HG03103 (cell line): ENCODE results near the gene ATP4A.

Source experiments
- ATAC-seq: cut with Tn5 transposase; IDR thresholded peaks from one replicate; pipeline ENCODE4 v1.9.1; 2021; ENCODE audit warnings: low read depth; ENCODE audit not compliant: unreplicated experiment

The ATP4A gene

DNA sequence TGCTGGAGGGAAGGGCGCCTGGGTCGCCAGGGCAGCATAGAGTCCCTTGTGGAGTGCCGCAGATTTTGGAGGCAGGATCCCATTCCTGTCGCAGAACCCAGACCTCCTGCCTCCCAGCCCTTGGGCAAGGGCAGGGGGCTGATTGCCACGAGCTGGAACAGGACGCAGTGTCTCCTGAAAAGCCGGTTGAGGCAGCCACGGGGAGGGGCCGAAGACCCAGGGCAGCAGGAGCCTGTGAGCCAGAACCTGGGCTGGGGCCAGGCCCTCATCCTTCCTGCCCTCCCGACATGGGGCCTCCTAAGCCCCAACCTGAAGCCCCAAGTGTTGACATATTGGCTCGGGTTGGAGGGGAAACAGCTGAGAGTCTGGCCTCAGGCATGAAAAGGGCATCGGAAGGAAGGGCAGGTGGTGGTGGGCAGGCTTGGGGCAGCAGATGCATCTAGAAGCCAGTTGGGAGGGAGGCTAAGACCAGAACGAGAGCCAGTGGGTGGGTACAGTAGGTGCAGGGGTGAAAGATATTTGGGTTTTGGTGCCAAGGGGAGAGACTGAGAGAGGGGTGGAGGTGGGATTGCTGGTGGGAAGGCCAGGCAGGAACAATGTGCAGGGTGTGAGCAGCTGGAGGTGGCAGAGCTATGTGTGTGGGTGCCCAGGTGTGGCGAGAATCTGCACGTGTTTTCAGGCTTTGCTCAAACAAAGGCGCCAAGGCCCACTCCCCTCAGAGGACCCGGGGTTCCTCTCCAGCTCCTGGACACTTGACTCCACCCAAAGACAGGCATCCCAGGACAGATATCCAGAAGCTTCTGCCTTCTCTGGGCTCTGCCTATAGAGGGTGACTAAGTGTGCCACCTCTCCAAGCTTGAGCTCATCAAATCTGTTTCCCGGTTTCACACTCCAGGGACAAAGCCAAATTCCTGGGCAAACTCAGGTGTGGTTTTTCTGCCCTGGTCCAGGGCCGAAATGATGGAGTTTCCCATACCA, 33.9 kb downstream of the ATP4A start:
- no peak for ATAC-seq

DNA sequence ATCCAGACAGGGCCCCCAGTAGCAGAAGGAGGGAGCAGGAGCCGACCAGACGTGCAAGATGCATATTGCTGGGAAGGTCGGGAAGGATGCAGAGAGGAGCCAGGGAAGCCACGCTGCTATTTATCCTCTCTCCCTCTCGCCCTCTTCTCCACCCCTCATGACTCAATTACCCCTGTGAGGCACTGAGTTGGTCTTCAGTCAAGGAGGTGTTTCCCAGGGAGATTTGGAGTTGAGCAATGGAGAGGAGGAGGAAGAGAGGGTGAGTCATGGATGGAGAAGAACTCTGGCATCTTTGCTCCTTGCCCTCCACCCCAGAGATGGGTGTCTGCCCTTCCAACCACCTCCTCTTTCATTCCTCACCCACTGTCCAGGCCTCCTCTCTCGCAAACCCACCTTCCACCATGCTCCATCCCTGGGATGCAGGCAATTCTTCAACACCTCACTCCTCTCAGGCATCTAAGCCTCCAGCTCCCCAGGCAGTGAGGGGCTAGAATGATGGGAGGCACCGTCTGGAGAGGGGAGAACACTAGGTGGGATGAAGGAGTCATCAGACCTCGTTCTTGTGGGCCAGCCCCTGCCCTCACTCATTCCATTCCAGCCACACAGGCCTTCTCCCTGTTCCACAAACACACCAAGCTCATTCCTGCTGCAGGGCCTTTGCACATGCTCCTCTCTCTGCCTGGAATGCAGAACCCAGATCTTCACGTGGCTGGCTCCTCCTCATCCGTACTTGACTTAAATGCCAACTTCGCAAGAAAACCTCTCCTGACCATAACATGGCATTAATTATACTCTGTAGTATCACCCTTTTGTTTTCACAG, 35.0 kb downstream of the ATP4A start, which contains the start of gene SBSN:
Gene SBSN, minus strand, starts transcription at position 94 of the 821 bp plus-strand sequence. Its CDS starts 30 bp downstream, at position 64.
- no peak for ATAC-seq

DNA sequence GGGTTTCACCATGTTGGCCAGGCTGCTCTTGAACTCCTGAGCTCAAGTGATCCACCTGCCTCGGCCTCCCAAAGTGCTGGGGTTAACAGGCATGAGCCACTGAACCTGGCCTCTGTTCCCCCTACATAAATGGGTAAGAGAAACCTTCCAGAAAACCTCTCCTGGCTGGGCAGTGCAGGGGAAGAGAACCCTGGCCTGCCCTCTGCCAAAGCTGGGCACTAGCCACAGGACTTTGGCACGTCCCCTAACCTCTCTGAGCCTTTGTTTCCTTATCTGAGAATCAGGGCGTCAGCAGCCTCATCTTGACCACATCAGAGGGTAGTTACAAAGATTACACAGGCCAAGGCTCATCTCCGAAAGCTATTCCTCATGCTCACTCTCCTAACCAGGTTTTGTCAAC, 37.6 kb downstream of the ATP4A start:
- ATAC-seq: no peak

DNA sequence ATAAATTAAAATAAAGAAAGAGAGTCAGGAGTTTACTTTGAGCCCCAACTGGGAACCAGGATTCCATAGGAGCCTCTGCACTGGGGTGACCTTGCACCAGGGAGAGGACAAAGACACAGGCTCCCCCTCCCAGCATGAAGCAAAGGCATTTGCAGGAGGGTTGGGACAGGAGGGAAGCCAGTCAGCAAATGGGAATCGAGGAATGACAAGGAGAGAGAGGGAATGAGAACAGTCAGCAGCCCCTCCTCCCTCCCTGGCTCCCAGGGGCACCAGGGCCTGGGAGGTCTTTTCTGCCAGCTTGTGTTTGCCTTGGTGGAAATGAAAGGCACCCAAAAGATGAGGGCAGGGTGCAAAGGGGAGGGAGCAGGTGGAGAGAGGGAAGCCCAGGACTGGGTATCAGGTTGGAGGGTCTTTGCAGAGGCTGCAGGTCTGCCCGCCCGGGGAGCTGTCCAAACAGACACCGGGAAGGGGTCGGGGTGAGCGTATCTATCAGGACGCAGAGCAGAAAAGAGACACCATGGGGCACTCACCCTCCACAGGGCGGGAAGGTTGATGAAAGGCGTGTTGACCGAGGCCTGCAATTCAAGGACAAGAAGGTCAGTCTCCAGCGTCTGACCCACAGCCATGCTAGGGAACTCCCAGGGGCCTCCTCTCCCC, 39.1 kb downstream of the ATP4A start:
- no peak for ATAC-seq

DNA sequence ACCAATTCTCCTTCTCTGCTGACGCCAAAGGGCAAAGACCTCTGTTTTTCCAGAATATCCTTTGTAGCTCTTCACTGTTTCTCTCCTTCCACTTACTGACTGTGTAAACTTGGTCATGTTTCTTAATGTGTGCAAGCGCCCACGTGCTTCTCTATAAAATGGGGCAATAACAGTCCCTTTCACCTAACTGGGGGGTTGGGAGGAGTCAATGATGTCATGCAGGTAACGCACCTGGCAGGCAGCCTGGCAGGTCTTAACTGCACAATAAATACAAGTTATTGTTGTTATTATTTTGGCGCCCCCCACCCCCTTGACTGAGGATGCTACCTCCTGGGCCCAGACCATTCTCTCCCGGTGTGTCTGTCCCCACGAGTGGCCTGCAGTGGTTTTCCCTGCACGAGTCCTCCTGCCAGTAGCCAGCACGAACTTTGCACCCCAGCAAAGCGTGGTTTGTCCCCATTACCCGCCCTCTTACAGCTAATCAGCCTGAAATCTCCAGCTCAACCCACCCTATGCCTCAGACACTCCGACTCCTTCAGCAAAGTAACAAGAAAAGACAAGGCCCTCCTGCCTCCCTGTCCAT, 40.6 kb downstream of the ATP4A start:
- ATAC-seq: no peak

DNA sequence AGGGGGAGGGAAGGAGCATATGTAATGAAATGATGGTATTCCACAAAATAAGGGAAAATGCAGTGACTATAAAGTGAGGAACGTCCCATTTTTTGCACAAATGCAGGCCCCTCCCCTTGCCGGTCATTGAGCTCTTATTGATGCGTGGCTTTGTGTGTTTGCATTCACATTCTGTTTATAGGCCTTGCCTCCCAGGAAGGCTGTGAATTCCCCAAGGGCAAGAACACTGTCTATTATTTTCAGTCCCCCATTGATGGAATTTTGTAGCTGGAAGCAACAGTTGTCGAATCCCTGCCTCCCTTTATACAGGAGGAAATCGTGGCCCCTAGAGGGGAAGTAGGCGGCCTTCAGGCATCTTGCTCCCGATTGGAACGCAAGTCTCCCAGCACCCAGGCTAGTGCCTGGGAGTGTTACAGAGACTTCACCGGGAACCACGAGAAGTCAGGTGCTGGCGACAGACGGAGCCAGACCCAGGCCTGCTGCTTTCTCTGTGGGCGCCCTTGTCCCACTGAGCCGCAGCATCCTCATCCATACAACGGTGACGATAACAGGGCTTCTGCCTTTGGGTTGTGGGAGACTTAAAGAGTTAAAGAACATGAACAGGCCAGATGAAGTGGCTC, 42.2 kb downstream of the ATP4A start:
- no peak for ATAC-seq

DNA sequence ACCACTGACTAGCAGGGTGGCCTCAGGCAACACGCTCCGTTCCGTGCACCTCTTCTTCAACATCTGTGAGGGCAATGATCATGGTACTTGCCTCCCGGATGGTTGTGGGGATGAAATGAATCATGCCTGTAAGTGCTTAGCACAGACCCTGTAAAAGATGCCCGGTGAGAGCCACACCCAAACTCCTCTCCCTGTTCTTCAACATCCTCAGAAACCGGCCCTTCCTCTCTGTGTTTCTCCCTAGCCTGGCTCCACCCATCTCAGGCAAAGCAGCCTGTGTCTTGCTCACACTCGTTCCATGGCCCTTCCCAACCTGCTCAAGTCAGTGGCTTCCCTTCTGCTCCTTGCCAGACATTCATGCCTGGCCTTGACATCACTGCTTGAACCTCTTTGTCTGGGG, 44.2 kb downstream of the ATP4A start:
- no peak for ATAC-seq

DNA sequence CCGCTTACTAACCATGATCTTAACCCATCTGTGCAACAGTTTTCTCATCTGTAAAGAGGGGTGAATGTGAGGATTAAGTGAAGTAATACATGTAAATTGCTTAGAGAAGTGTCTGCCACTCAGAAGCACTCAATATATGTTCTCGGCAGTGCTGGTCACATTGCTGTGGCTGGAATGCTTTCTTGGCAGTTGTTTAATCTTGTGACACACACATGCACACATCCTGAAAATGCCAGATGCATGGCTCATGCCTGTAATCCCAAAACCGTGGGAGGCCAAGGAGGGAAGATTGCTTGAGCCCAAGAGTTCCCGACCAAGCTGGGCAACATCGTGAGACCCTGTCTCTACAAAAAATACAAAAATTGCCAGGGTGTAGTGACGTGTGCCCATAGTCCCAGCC, 45.1 kb downstream of the ATP4A start:
- no peak for ATAC-seq

DNA sequence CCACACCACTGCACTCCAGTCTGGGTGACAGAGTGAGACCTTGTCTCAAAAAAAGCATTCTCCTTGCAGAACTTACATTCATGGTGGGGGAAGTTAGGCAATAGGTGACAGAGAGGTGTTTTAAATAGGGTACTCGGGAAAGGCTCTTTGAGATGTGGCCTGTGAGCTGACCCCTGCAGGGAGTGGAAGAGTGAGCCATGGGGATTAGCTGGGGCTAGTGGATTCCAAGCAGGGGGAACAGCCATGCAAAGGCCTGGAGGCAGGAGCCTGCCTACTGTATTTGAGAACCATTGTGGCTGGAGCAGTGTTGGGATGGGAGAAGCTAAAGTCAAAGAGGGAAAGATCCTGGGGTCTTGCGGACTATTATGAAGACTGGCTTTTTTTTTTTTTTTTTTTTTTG, 46.1 kb downstream of the ATP4A start:
- ATAC-seq: no peak

DNA sequence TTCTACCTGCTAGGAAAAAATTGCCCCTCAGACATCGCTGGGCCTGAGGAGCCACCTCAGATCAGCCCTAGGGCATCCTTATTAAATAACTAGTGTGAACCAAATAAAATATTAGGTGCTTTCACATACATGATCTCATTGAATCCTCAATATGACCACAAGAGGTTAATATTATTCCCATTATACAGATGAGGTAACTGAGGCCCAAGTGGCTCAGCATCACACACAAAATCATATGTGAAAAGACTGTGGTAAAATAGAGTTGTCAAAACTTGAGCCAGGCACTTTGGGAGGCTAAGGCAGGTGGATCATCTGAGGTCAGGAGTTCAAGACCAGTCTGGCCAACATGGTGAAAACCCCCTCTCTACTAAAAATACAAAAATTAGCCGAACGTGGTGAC, 47.1 kb downstream of the ATP4A start:
- ATAC-seq: no peak

DNA sequence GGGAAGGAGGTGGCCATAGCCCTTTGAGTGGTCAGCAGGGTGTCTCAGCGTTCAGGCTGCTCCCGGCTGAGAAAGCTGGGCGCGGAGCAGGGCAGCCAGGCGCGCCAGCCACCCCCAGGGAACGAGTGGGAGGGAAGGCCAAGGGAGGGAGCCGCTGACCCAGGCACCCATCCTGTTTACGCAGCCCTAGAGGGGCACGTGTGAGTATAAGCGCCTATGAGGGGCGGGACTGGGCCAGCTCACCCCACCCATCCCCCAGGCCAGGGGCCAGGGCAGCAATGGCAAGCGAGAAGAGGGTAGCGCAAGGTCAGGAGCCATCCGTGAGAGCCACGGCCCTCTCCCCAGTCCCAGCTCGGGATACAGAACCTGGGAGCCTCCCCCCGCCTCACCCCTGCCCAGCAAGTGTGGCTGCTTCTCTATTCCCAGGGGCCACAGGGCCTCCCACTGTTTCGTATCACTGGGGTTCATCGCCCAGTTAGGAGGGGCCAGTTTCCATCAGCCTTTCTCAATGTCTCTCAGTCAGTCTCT, 49.1 kb downstream of the ATP4A start:
- ATAC-seq: no peak

DNA sequence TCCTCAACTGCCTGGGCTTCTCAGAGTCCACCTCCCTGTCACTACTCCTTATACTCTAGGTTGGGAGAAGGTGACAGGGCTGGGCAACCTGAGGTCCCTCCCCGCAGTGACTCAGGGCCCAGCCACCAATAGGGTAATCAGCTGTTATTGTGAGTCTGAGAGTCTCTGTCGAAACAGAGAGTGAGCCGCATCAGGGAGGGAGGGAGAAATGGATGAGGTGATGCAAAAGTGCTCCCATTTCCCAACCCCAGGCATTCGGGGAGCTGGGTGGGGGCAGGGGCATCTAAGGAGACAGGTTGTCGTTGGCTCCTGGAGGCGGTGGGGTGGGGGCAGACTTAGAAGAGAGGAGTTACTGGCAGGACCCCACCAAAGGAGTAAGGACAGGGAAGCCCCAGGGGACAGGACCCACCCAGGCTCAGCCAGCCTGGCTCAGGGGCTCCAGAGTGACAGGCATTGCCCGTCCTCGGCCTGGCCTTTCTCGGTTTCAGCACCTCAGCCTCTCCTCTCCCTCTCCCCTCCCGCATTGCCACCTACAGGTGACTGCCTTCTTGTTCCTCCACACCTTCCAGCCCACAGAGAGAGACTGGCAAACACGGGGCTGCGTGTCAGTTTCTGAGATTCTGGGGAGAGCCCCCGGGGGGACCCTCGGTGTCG, 49.7 kb downstream of the ATP4A start, which contains the start of gene DMKN:
Gene DMKN, minus strand, starts transcription at position 22 of the 654 bp plus-strand sequence. CDS start 174 bp downstream, outside the sequence.
- no peak for ATAC-seq

DNA sequence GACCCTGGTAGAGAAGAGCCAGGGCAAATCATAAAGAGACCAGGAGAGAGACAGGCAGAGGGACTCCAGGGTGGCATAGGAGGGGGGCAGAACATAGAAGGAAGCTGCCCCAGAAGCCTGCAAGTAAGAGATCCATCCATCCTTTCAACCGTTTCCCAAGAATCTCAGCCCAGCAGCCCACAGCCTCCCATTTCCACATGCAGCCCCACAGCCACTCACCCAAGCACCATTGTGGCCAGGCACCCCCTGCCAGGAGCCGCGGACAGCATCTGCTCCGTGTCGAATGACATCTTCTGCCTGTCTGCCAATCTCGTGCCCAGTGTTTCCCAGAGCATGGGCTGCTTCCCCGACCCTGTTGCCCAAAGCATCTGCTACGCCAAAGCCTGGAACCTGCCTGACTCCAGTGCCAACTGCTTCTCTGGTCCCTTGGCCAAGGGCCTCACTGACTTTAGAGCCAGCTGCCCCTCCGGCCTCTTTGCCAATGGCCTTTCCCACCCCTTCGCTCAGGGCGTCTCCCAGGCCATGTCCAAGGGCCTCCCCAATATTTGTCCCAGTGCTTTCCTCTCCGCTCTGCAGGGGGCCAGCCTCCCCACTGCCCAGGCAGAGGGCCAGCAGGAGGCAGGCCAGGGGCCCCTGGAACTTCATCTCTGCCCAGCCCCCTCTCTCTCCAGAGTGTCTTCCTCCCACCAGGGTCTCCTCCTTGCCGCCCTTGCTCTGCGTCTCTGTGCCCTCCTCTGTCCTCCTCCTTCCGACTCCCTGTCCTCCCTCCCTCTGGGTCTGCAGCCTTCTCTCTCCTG, 50.4 kb downstream of the ATP4A start:
- no peak for ATAC-seq

DNA sequence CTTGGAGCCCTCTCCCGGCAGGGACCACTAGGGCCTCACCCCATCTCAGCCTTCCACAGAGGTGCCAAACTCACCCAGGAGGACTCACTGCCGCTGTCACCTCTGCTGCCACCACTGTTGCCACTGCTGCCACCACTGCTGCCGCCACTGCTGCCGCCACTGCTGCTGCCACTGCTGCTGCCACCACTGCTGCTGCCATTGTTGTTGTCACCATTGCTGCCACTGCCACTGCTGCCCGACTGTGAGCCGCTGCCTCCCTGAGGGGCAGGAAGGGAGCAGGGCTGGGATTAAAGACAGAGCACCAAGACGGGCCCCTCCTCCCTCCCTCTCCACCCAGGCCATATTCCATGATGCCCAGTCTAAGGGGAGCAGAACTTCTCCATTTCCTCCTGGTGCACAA, 52.1 kb downstream of the ATP4A start:
- no peak for ATAC-seq

DNA sequence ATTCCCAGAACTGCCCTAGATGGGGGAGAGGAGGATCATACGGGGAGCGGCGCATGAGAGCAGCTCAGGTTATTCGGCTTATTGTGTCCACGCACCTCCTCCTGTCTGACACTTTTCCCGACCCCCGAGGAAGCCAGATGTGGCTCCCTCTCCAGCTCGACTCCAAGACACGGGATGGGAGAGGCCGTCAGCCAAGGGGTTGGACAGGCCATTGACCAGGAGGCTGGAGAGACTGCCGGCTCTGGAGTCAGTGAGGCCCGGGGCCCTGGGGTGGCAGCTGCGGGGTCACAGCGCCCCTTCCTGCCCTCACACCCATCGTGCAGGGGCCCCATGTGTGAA, 52.9 kb downstream of the ATP4A start:
- no peak for ATAC-seq

DNA sequence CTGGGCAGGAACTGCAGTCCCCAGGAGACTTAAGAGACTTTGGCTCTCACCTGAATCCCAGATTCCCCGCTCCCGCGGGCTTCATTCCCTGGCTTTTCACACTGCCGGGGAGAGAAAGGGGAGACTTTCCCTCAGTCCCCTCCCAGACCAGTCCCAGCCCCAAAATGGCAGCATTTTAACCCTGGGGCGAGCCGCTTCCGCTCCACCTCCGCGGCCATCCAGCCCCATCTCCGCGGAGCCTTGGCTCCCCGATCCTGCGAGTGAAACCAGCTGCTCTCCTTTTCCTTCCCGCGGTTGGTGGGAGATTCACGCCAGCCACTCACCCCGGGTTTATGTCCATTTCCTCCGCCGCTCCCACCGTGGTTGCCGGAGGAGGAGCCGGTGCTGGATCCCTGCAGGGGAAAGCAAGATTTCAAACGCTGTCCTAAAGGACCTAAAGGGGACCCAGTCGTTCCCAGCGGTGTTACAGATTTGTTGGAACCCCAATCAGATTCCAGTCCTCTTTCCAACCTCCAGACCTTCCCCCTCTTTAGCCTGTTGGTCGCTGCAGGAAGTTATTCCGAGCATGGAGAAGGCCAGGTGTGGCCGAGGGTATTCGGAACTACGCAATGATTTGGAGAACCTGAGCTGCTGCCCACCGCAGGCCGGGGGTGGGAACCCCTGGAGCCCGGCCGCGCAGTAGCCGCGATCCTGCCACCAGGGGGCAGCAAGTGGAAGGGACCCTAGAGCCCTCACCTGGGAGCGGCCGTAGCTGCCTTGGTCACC, 53.4 kb downstream of the ATP4A start:
- ATAC-seq: no peak

DNA sequence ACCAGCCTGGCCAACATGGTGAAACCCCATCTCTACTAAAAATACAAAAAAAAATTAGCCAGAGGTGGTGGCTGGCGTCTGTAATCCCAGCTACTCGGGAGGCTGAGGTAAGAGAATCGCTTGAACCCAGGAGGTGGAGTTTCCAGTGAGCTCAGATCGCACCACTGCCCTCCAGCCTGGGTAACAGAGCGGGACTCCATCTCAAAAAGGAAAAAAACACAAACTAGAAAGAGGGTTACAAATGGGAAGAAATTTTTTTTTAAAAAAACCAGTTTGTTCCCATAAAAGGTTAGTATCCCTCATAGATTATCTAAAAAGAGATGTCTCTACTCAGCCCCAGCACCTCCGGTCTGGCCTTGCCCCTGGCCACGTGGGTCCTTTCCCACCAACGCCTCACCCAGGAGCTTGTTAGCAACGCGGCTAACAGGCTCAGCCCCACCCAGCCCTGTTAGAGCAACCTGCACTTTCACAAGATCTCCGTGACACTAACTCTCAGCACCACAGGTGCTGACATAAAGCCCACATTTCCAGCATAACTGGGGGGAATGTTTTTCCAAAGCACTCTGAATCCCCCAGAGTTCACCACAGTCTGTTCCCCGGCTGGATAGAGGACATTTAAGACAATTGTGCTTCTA, 54.3 kb downstream of the ATP4A start:
- ATAC-seq: no peak
